Chondrocyte (in vitro differentiated cells): ENCODE data around the gene SLBP. TPM values are rescaled to one million over a fixed set of nuclear protein-coding genes. Genes with fewer than 3 reads are reported as not detected.

Source experiments
- DNase-seq: peaks from one replicate; pipeline ENCODE4 v3.0.0; 2021; ENCODE audit warnings: mixed read lengths, low spot score
- H3K27ac Mint-ChIP-seq: one replicate; pipeline ENCODE4 v1.8.0; 2021; ENCODE audit warnings: mild to moderate bottlenecking, moderate library complexity, mixed read lengths; ENCODE audit not compliant: unreplicated experiment
- H3K27me3 Mint-ChIP-seq: 2 replicates; pipeline ENCODE4 v1.8.0; 2021; ENCODE audit warnings: low read depth, mixed read lengths
- H3K36me3 Mint-ChIP-seq: 2 replicates; pipeline ENCODE4 v1.8.0; 2021; ENCODE audit warnings: low read depth, mixed read lengths
- H3K4me1 Mint-ChIP-seq: 2 replicates; pipeline ENCODE4 v1.8.0; 2021; ENCODE audit warnings: low read depth, mild to moderate bottlenecking, mixed read lengths
- H3K4me3 Mint-ChIP-seq: one replicate; pipeline ENCODE4 v1.8.0; 2021; ENCODE audit warnings: mild to moderate bottlenecking, moderate library complexity, mixed read lengths; ENCODE audit not compliant: unreplicated experiment
- H3K9me3 Mint-ChIP-seq: 2 replicates; pipeline ENCODE4 v1.8.0; 2021; ENCODE audit warnings: low read depth, mixed read lengths
- total RNA-seq: library from RNA; stranded (reverse); gene quantifications from 3 replicates; pipeline ENCODE4 v1.2.1, GENCODE V29; 2021
- TF ChIP-seq, protein P1 (sequence below): fragments of 200-600 bp; sonication (generic); IDR thresholded peaks from 2 replicates; pipeline ENCODE4 v1.5.0; 2021; ENCODE audit warnings: antibody characterized with exemption, mild to moderate bottlenecking, moderate library complexity

The SLBP gene
- total RNA-seq, 1 donor from 2014 or later, result 48.7 TPM

DNA sequence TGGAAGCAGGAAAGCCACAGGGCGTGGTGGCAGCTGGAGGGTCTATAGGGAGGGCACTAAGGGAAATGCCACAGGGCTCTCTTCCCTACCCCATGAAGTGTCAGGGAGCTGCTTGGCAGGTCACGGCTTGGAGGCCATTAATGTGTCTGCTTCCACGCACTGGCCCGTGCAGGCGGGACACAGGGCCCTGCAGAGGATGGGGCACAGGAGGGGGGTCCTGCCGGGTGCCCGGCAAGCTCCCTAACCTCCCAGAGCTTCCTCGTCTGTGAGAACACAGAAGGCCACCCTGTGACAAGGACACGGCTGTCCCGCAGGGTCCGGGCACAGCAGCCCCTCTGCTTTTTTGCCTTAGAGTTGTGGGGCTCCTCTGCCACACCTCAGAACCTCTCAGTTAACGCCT lies 53.5 kb downstream of the SLBP start:
- Mint-ChIP-seq H3K4me3 (no peak overlapping the region), H3K4me1 (no peaks in the 10 kb centered on the region), H3K27ac (no peak overlapping the region), H3K36me3 (peaks cover 6% of the 10 kb centered on the region), H3K27me3 (no peaks in the 10 kb centered on the region), H3K9me3 (no peaks in the 10 kb centered on the region)
- DNase-seq, result no peak
- TF ChIP-seq, protein P1, sequence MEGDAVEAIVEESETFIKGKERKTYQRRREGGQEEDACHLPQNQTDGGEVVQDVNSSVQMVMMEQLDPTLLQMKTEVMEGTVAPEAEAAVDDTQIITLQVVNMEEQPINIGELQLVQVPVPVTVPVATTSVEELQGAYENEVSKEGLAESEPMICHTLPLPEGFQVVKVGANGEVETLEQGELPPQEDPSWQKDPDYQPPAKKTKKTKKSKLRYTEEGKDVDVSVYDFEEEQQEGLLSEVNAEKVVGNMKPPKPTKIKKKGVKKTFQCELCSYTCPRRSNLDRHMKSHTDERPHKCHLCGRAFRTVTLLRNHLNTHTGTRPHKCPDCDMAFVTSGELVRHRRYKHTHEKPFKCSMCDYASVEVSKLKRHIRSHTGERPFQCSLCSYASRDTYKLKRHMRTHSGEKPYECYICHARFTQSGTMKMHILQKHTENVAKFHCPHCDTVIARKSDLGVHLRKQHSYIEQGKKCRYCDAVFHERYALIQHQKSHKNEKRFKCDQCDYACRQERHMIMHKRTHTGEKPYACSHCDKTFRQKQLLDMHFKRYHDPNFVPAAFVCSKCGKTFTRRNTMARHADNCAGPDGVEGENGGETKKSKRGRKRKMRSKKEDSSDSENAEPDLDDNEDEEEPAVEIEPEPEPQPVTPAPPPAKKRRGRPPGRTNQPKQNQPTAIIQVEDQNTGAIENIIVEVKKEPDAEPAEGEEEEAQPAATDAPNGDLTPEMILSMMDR, result no peak

DNA sequence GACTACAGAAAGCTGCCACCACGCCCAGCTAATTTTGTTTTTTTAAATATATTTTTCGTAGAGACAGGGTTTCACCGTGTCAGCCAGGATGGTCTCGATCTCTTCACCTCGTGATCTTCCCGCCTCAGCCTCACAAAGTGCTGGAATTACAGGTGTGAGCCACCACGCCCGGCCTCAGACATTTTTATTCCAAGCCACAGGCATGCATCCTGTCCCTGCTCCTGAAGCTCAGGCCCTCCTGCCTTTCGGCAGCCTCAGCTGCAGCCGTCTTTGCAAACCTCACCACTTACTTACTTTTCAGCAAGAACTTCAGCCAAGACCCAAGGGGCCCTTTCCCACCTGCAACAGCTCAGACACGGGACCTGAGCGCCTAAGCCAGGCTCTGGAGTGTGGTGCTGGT lies 54.0 kb downstream of the SLBP start:
- Mint-ChIP-seq H3K27me3 (no peaks in the 10 kb centered on the region), H3K36me3 (peaks cover 6% of the 10 kb centered on the region), H3K27ac (no peak overlapping the region), H3K4me3 (no peak overlapping the region), H3K4me1 (no peaks in the 10 kb centered on the region), H3K9me3 (no peaks in the 10 kb centered on the region)
- DNase-seq, result no peak
- TF ChIP-seq, protein P1, result no peak

DNA sequence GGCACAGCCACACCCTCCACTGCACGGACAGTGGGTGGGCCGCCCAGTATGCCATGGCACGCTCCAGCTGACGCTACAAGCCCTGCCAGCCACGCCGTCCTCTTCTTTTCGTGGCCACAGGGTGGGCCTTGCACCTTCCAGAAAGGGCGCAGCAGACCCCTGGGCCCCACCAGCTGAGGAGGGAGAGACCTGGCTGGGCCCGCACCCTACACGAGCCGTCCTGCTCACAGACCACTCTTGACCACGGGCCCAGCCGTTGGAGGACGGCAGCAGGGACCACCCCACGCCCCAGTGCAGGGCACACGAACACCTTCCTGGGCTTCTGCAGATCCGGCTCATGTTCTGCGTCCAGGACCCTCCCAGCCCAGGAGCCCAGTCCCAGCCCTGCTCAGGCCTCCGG lies 55.1 kb downstream of the SLBP start:
- peaks cover 6% of the 10 kb centered on the region for H3K36me3 Mint-ChIP-seq
- no peaks in the 10 kb centered on the region for H3K9me3 Mint-ChIP-seq
- no peak overlapping the region for H3K4me3 Mint-ChIP-seq
- no peaks in the 10 kb centered on the region for H3K4me1 Mint-ChIP-seq
- DNase-seq, result no peak
- no peaks in the 10 kb centered on the region for H3K27me3 Mint-ChIP-seq
- no peak overlapping the region for H3K27ac Mint-ChIP-seq
- TF ChIP-seq, protein P1, result no peak

DNA sequence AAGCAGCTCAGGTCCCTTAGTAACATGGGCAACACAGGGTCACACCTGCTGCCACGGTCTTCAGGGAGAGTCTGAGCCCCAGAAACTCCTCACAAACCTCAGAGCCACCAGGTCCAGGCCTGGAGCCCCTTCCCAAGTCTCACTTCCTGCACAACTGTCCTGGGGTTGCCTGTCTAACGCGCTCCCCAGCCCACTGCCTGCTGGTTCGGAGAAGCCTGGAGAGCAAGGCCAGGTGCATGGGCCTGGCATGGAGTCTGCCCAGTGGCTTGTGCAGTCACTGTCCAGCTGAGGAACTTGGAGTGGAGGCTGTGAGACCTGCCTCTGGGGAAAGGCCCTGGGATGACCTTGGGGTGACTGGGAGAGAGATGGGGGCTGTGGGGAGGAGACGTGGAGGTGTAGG lies 56.0 kb downstream of the SLBP start:
- peaks cover 4% of the 10 kb centered on the region for H3K36me3 Mint-ChIP-seq
- H3K27ac Mint-ChIP-seq, result no peak overlapping the region
- H3K4me1 Mint-ChIP-seq, result no peaks in the 10 kb centered on the region
- TF ChIP-seq, protein P1, result no peak
- H3K4me3 Mint-ChIP-seq, result no peak overlapping the region
- H3K27me3 Mint-ChIP-seq, result no peaks in the 10 kb centered on the region
- H3K9me3 Mint-ChIP-seq, result no peaks in the 10 kb centered on the region
- DNase-seq, result no peak

DNA sequence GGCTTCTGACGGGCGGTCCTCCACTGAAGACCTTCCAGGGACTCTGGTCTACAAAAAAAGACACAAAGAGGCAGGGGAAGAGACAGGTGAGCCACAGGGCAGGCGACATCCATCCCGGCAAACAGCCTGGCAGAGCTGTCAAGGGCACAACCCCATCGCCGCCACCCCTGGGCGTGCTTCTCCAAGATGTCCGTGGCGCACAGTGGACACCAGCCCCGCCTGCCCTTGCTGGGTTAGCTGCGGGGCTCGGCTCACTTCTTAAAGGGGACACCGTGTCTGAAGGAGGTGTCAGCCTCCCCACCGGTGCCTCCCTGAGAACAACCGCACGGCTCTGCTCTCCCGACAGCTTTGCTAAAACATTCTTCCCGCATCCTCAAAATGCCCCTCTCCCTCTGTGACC lies 56.4 kb downstream of the SLBP start:
- TF ChIP-seq, protein P1, result no peak
- H3K27ac Mint-ChIP-seq, result no peak overlapping the region
- no peak for DNase-seq
- H3K4me1 Mint-ChIP-seq, result no peaks in the 10 kb centered on the region
- H3K4me3 Mint-ChIP-seq, result no peak overlapping the region
- no peaks in the 10 kb centered on the region for H3K27me3 Mint-ChIP-seq
- H3K36me3 Mint-ChIP-seq, result peaks cover 3% of the 10 kb centered on the region
- H3K9me3 Mint-ChIP-seq, result no peaks in the 10 kb centered on the region
